ENCODE results near the gene TNFSF15.

Gene TNFSF15

GRCh38 chr9:114805670-114806525 is at the start of gene TNFSF15:
Gene TNFSF15, minus strand, starts transcription at chr9:114806039. Its CDS starts 27 bp downstream, at chr9:114806012.
- H3K27ac Mint-ChIP-seq, result peak within 1 kb of the TSS; percentile 83
- CTCF ChIA-PET, result interaction anchor here (0.9 to 1.4 kb wide), 4 partner anchors 13 to 209 kb away, joined by 3 to 5 read pairs (median 4); no protein-coding TSS in a partner anchor
- peak within 1 kb of the TSS; percentile 77 for H3K4me3 Mint-ChIP-seq
- DNase-seq, result peak; percentile 63
- H3K9me3 Mint-ChIP-seq, result no peaks in the 10 kb centered on the region
- peaks cover 13% of the 10 kb centered on the region for H3K36me3 Mint-ChIP-seq
- H3K27me3 Mint-ChIP-seq, result peaks cover 21% of the 10 kb centered on the region
- peaks cover 45% of the 10 kb centered on the region for H3K4me1 Mint-ChIP-seq

DNA sequence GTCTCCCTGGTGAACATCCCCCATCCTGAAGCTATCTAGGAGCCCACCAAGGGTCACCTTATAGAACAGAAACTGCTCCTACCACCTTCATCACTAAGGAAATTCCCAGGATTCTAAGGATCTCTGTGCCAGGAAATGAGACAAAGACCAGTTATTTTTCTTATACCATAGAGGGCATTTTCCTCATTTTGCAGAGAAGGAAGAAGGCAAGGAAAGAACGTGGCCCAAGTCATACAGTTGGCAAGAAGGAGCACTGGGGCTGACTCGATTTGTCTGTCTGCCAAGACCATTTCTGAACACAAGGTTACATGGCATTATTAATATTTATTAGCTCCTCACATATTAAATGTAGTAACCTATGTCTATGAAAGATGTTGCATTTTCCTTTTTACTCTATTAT is 49.6 kb upstream of the TNFSF15 start:
- Mint-ChIP-seq H3K4me3 (no peak overlapping the region), H3K27ac (no peak overlapping the region), H3K4me1 (peaks cover 5% of the 10 kb centered on the region), H3K9me3 (peaks cover 6% of the 10 kb centered on the region), H3K36me3 (peaks cover 8% of the 10 kb centered on the region), H3K27me3 (peaks cover 13% of the 10 kb centered on the region)
- DNase-seq, result no peak
- CTCF ChIA-PET, result interaction anchor here (0.6 to 0.7 kb wide), 2 partner anchors 14 to 1048 kb away, joined by 3 read pairs; no protein-coding TSS in a partner anchor

DNA sequence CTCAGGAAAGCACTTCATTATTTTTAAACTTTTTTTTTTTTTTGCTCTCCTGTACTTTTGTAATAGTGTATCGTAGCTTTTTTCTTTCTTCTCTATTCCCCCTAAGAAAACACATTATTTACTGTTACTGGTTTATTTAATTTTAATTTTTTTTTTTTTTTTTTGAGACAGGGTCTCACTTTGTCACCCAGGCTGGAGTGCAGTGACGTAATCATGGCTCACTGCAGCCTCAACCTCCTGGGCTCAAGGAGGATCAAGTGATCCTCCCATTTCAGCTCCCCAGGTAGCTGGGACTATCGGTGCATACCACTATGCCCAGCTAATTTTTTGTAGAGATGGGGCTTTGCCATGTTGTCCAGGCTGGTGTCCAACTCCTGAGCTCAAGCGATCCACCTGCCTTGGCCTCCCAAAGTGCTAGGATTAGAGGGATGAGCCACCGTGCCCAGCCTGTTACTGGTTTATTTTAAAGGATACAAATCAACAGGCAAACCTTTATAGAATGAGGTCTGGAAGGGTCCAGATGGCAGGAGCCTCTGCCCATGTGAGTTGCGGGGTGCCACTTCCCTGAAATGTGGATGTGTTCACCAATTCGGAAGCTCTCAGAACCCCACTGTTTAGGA is 49.0 kb upstream of the TNFSF15 start:
- peaks cover 5% of the 10 kb centered on the region for H3K4me1 Mint-ChIP-seq
- peaks cover 13% of the 10 kb centered on the region for H3K27me3 Mint-ChIP-seq
- H3K4me3 Mint-ChIP-seq, result no peak overlapping the region
- DNase-seq, result no peak
- peaks cover 8% of the 10 kb centered on the region for H3K36me3 Mint-ChIP-seq
- no peak overlapping the region for H3K27ac Mint-ChIP-seq
- H3K9me3 Mint-ChIP-seq, result peaks cover 6% of the 10 kb centered on the region
- CTCF ChIA-PET, result interaction anchor here (0.7 kb wide), 1 partner anchor 1049 kb away, joined by 3 read pairs; no protein-coding TSS in a partner anchor

- no peak overlapping the region for H3K4me3 Mint-ChIP-seq
- H3K27me3 Mint-ChIP-seq, result peaks cover 13% of the 10 kb centered on the region
- DNase-seq, result no peak
- H3K27ac Mint-ChIP-seq, result no peak overlapping the region
- H3K9me3 Mint-ChIP-seq, result peaks cover 2% of the 10 kb centered on the region
- H3K4me1 Mint-ChIP-seq, result peaks cover 5% of the 10 kb centered on the region
- H3K36me3 Mint-ChIP-seq, result peaks cover 8% of the 10 kb centered on the region
- CTCF ChIA-PET, result no interaction called here
Measured at GRCh38 chr9:114853071-114853855, 47.4 kb upstream of the TNFSF15 start.

DNA sequence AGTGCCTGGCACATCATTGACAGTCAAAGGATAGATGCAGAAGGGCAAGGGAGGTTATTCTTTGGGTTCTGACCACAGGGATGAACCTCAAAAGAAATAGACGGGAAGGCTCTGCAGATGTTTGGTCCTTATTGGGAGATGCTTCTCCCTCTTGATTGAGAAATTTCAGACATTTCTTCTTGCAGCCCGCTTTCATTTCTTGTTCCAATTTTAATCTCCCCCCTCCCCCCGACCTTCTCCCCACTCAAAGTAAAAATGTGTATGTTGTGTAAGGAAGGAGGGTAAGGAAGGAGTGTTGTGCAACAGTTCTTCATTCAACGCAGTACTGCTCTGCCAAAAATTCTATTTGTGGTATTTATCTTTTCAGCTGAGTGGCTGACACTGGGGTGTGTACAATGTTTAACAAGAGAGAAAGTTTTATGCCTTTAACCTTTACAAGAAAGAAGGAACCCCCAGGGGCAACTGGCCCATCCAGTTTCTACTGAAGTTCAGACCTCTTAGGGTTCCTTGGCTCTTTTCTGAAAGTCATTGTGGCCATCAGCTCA is 46.3 kb upstream of the TNFSF15 start:
- CTCF ChIA-PET, result interaction anchor here (0.8 kb wide), 1 partner anchor 11 kb away, joined by 3 read pairs; no protein-coding TSS in a partner anchor
- Mint-ChIP-seq H3K4me3 (no peak overlapping the region), H3K27me3 (peaks cover 13% of the 10 kb centered on the region), H3K27ac (no peak overlapping the region), H3K4me1 (peaks cover 5% of the 10 kb centered on the region), H3K36me3 (peaks cover 4% of the 10 kb centered on the region), H3K9me3 (peaks cover 2% of the 10 kb centered on the region)
- DNase-seq, result no peak

GRCh38 chr9:114851306-114851705 is 45.5 kb upstream of the TNFSF15 start:
- H3K36me3 Mint-ChIP-seq, result peaks cover 2% of the 10 kb centered on the region
- peaks cover 5% of the 10 kb centered on the region for H3K4me1 Mint-ChIP-seq
- CTCF ChIA-PET, result interaction anchor here (0.8 kb wide), 1 partner anchor 10 kb away, joined by 3 read pairs; no protein-coding TSS in a partner anchor
- H3K4me3 Mint-ChIP-seq, result no peak overlapping the region
- H3K27ac Mint-ChIP-seq, result no peak overlapping the region
- H3K27me3 Mint-ChIP-seq, result peaks cover 9% of the 10 kb centered on the region
- DNase-seq, result no peak
- peaks cover 2% of the 10 kb centered on the region for H3K9me3 Mint-ChIP-seq

- Mint-ChIP-seq H3K36me3 (peaks cover 2% of the 10 kb centered on the region), H3K27ac (no peak overlapping the region), H3K27me3 (peaks cover 9% of the 10 kb centered on the region), H3K9me3 (peaks cover 2% of the 10 kb centered on the region), H3K4me1 (peaks cover 5% of the 10 kb centered on the region), H3K4me3 (no peak overlapping the region)
- DNase-seq, result no peak
- CTCF ChIA-PET, result no interaction called here
Measured at GRCh38 chr9:114850871-114851270, 45.0 kb upstream of the TNFSF15 start.

DNA sequence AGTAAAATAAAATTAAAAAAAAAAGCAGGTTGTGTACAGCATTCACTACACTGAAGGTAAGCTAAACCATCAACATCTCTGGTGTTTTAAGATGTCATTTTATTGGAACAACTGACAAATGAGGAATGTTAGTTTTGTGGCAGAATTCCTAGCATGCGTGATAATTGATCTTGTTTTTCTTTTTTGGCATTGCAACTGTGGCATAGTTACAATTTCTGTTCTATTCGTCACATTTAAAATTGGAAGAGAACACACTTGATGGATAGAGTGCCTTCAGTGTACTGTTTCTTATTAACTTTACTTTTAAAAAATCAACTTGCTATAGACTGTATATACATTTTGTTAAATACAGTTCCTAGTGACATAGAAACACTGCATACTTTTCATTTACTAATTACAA is 43.6 kb upstream of the TNFSF15 start:
- Mint-ChIP-seq H3K27ac (no peak overlapping the region), H3K36me3 (peaks cover 2% of the 10 kb centered on the region), H3K27me3 (peaks cover 3% of the 10 kb centered on the region), H3K9me3 (peaks cover 2% of the 10 kb centered on the region), H3K4me1 (peaks cover 5% of the 10 kb centered on the region), H3K4me3 (no peak overlapping the region)
- CTCF ChIA-PET, result no interaction called here
- DNase-seq, result no peak

GRCh38 chr9:114847492-114848417 is 41.9 kb upstream of the TNFSF15 start:
- no peak overlapping the region for H3K27ac Mint-ChIP-seq
- no peak for DNase-seq
- H3K9me3 Mint-ChIP-seq, result peaks cover 2% of the 10 kb centered on the region
- peaks cover 3% of the 10 kb centered on the region for H3K27me3 Mint-ChIP-seq
- CTCF ChIA-PET, result interaction anchor here (0.9 kb wide), 1 partner anchor 59 kb away, joined by 3 read pairs; no protein-coding TSS in a partner anchor
- peaks cover 2% of the 10 kb centered on the region for H3K36me3 Mint-ChIP-seq
- no peak overlapping the region for H3K4me3 Mint-ChIP-seq
- peaks cover 5% of the 10 kb centered on the region for H3K4me1 Mint-ChIP-seq

GRCh38 chr9:114845373-114845772 is 39.5 kb upstream of the TNFSF15 start:
- no peak overlapping the region for H3K4me3 Mint-ChIP-seq
- H3K36me3 Mint-ChIP-seq, result peaks cover 8% of the 10 kb centered on the region
- no peak overlapping the region for H3K27ac Mint-ChIP-seq
- CTCF ChIA-PET, result no interaction called here
- H3K27me3 Mint-ChIP-seq, result peaks cover 4% of the 10 kb centered on the region
- no peak for DNase-seq
- H3K4me1 Mint-ChIP-seq, result no peaks in the 10 kb centered on the region
- H3K9me3 Mint-ChIP-seq, result peaks cover 9% of the 10 kb centered on the region

DNA sequence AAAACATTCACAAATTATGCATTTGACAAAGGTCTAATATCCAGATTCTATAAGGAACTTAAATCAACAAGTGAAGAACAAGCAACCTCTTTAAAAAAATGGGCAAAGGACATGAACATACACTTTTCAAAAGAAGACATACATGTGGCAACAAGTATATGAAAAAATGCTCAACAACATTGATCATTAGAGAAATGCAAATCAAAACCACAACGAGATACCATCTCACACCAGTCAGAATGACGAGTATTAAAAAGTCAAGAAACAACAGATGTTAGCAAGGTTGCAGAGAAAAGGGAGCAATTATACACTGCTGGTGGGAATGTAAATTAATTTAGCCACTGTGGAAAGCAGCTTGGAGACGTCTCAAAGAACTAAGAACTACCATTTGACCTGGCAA is 38.9 kb upstream of the TNFSF15 start:
- H3K4me3 Mint-ChIP-seq, result no peak overlapping the region
- DNase-seq, result no peak
- peaks cover 9% of the 10 kb centered on the region for H3K9me3 Mint-ChIP-seq
- peaks cover 4% of the 10 kb centered on the region for H3K27me3 Mint-ChIP-seq
- H3K36me3 Mint-ChIP-seq, result peaks cover 12% of the 10 kb centered on the region
- no peak overlapping the region for H3K27ac Mint-ChIP-seq
- CTCF ChIA-PET, result no interaction called here
- H3K4me1 Mint-ChIP-seq, result no peaks in the 10 kb centered on the region

- Mint-ChIP-seq H3K27ac (no peak overlapping the region), H3K9me3 (peaks cover 13% of the 10 kb centered on the region), H3K4me3 (no peak overlapping the region), H3K36me3 (peaks cover 21% of the 10 kb centered on the region), H3K27me3 (peaks cover 8% of the 10 kb centered on the region), H3K4me1 (peaks cover 10% of the 10 kb centered on the region)
- CTCF ChIA-PET, result no interaction called here
- DNase-seq, result no peak
Measured at GRCh38 chr9:114837923-114838322, 32.1 kb upstream of the TNFSF15 start.

GRCh38 chr9:114836769-114837168 is 30.9 kb upstream of the TNFSF15 start:
- H3K4me3 Mint-ChIP-seq, result no peak overlapping the region
- CTCF ChIA-PET, result no interaction called here

More at GRCh38 chr9:114836769-114837168, 30.9 kb upstream of the TNFSF15 start:
- H3K9me3 Mint-ChIP-seq, result peaks cover 12% of the 10 kb centered on the region
- DNase-seq, result peak; percentile 22
- peaks cover 18% of the 10 kb centered on the region for H3K36me3 Mint-ChIP-seq
- peaks cover 10% of the 10 kb centered on the region for H3K4me1 Mint-ChIP-seq
- peaks cover 4% of the 10 kb centered on the region for H3K27me3 Mint-ChIP-seq
- no peak overlapping the region for H3K27ac Mint-ChIP-seq
